Measurements from ENCODE around the gene CAV2. TPM values are rescaled to one million over a fixed set of nuclear protein-coding genes. Genes with fewer than 3 reads are reported as not detected.

CAV2 gene
- total RNA-seq = 230 and 256 TPM in 2 replicates

DNA sequence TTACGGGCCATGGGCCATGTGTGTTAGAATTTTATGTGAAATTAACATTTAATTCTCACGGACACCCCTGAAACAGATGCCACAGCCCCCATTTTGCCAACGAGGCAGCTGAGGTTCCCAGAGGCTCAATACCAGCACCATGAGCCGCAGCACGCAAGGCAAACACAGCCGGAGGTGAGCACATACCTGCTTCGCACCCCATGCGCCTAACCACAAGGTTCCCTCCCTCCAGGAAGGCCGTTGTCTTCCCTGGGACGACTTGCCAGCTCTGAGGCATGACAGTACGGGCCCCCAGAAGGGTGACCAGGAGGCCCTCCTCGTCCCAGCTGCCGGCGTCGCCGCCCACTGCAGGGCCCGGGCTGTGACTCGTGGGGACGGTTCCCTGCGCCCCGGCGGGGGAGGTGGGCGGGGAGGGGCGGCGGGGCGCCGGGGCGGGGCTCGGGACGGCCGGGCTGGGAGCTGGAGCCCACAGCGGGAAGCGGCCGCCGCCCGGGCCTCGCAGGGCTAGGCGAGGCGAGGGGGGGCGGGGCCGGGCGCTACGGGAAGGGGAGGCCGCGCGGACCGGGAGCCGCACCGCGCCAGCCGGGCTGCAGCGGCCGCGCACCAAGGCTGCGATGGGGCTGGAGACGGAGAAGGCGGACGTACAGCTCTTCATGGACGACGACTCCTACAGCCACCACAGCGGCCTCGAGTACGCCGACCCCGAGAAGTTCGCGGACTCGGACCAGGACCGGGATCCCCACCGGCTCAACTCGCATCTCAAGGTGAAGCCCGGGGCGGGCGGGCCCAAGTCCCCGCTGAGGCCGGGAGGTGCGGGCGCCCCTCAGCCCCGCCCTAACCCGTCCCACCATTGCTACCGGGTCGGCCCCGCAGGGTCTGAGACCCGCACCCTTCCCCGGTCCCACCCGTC, at the start of gene CAV2:
CAV2 (plus strand) TSS at position 571 of the 910 bp plus-strand sequence; CDS start at position 615, 44 bp downstream.

DNA sequence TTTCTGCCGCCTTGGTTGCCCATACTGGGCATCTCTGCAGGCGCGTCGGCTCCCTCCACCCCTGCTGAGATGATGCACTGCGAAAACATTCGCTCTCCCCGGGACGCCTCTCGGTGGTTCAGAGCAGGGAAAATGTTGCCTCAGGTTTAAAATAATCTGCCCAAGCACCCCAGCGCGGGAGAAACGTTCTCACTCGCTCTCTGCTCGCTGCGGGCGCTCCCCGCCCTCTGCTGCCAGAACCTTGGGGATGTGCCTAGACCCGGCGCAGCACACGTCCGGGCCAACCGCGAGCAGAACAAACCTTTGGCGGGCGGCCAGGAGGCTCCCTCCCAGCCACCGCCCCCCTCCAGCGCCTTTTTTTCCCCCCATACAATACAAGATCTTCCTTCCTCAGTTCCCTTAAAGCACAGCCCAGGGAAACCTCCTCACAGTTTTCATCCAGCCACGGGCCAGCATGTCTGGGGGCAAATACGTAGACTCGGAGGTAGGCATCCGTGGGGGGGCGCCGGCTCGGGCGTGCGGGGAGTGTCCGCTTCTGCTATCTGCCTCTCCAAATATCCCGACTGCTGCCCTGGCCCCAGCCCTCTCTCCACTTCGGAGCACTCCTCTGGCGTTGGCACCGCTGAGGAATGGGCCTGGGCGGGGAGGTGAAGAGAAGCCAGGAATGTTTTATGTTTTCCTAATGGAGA, 25.2 kb downstream of the CAV2 start, which contains the start of gene CAV1:
CAV1 (plus strand) TSS at position 428 of the 689 bp plus-strand sequence; CDS start at position 455, 27 bp downstream.

Other genes starting within 250 kb of the CAV2 start
- 561 and 764 TPM in 2 replicates for gene CAV1, start 25.3 kb downstream of the CAV2 start, total RNA-seq
- 76.1 and 104 TPM in 2 replicates for gene MET, start 172.5 kb downstream of the CAV2 start, total RNA-seq